Umbilical cord (tissue), 2 donors: Measurements from ENCODE around the gene ZNF746. TPM values are rescaled to one million over a fixed set of nuclear protein-coding genes. Genes with fewer than 3 reads are reported as not detected.

Experiments used
- DNase-seq: peaks from one replicate; pipeline ENCODE4 v3.0.0-alpha.2; 2015; ENCODE audit warnings: low spot score
- total RNA-seq: library from RNA; depleted of rRNA; stranded (reverse); fragments of >200 nt; gene quantifications from one replicate; pipeline ENCODE4 v1.2.3, GENCODE V29; 2014; ENCODE audit warnings: low replicate concordance; ENCODE audit not compliant: insufficient read depth

Gene ZNF746
- total RNA-seq, 1 donor from 2014 or later = 15.2 TPM

DNA sequence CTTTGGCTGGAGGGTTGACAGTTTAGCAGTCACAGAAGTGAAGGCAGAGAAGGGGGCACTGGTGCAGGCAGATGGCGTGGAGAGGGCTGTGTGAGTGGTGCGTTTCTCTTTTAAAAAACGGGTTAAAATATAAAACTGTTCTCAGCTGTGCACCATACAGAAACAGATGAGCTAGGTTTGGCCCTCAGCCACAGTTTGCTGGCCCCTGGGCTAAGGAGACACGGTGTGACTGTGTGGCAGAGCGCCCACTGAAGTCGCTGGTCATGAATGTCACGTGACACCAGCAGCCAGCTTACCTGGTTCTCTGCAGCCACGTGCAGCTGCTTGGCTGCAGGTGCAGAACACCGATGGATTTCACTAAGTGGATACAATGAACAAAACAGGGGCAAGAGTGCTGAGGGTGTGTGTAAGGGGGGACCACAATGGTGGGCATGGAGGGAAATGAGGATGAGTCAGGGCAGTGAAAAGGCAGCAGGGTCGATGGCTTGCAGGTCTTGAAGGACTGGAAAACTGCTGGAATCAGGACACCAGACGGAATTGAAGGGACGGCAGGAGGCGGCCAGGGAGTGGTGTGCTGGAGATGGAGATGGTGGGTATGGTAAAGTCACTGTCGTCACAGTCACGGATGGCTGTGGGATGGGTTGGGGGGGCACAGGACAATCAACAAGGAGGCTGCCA is 7.4 kb downstream of the ZNF746 start:
- no peak for DNase-seq

- no peak for DNase-seq
Observed at GRCh38 chr7:149489391-149490024, 8.1 kb downstream of the ZNF746 start.

DNA sequence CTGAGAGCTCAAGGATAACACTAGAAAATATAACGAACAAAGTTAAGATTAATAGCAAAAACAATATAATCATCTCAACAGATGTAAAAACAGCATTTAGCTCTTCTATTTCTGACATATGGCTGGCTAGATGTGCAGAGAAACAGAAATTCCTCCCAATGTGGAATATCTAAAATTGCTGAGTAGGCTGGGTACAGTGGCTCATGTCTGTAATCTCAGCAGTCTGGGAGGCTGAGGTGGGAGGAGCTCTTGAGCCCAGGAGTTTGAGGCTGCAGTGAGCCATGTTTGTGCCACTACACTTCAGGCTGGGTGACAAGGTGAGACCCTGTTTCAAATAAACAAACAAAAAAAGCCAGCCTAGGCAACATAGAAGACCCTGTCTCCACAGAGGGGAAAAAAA is 18.0 kb downstream of the ZNF746 start:
- DNase-seq = no peak

DNA sequence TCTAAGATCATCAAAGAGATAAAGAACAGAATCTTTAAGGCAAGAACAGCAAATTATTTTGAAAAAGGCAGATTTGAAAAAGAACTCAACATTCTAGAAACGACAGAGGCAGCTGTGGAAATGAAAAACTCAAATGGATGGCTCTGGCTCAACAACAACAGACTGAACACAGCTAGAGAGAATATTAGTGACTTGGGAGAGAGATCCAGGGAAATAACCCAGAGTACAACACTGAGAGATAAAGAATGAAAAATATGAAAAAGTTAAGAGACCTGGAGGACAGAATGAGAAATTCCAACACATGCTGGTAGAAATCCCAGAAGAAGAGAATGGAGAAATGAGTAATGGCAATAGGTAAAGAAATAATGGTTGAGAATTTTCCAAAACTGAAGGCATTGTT is 18.9 kb downstream of the ZNF746 start:
- DNase-seq = no peak

DNA sequence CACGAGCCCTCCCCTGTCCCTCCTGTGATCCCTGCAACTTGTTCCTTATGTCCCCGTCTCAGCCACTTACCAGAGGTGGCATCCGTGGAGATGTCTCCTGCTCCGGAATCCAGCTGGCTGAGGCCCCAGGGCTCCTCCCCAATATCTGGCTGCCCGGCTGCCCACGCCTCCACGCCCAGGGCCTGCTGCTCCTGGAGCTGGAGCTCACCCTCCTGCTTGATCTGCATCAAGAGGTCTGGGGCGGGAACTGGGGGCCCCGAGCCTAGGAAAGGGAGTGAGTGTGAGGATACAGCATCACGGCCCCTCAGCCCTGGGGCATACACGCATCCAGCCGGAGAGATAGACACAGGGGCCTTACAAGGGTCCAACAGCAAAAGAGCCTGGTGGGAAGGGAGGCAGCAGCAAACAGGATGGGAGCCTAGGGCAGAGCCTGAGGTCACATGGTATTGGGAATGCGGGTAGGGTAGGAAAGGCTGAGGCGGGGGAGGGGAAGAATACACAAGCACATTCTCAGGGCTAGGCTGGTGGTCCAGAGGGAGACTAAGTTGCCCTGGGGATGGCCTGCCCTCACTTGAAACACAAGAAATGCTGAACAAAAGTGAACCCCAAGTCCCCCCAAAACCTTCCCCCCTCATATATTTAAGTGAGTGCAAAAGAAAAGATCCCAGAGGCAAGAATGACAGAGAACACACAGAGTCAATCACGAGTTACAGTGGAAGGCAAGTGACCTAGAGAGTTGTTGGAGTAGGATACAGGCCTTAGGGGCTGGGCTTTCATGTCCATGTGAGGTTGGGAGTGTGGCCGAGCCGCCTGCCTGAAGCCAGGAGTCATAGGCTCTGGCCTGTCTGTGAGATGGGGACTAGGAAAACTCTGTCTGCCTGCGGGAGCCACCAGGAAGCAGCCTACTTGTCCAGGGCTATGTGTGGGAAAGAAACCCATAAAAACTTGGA is 19.8 kb downstream of the ZNF746 start:
- no peak for DNase-seq

GRCh38 chr7:149476791-149477190 is 20.8 kb downstream of the ZNF746 start:
- no peak for DNase-seq

GRCh38 chr7:149475121-149476045 is 22.2 kb downstream of the ZNF746 start:
- no peak for DNase-seq

GRCh38 chr7:149474309-149475120 is 23.1 kb downstream of the ZNF746 start:
- DNase-seq = no peak

- no peak for DNase-seq
Observed at GRCh38 chr7:149473251-149473650, 24.4 kb downstream of the ZNF746 start.

DNA sequence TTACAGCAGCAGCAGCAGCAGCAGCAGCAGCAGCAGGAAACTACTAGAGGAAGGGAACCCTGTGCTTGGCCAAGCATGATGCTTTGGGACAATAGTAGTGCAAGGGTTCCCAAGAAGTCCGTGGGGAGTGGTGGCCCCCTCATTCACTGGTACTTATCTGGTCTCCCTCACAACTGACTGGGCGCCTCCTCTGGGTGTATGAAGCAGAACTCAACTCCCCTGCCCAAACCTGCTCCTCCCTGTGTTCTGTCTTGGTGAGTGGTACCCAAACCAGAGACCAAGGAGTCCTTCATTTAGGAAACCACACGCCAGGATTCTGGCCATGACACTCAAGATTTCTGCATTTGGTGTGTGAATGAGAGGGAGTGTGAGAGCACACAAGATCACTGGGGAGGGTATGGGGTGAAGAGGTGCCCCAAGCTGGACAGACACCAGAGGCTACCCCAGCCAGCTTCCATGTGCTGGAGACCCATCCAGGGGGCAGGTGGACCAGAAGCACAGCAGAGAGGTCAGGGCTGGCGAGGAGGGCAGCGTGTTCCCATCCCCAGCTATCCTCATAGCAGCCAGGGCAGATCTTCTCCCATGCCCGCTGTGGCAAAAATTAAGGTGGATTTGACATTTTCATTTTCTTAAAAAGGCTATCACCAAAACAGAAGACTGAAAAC is 26.2 kb downstream of the ZNF746 start:
- no peak for DNase-seq

GRCh38 chr7:149469806-149470205 is 27.8 kb downstream of the ZNF746 start:
- DNase-seq = no peak

GRCh38 chr7:149468208-149468607 is 29.4 kb downstream of the ZNF746 start:
- DNase-seq = no peak

GRCh38 chr7:149467321-149467859 is 30.2 kb downstream of the ZNF746 start:
- no peak for DNase-seq

- DNase-seq = no peak
Observed at GRCh38 chr7:149466364-149466763, 31.2 kb downstream of the ZNF746 start.

- no peak for DNase-seq
Observed at GRCh38 chr7:149463500-149464161, 34.0 kb downstream of the ZNF746 start.

DNA sequence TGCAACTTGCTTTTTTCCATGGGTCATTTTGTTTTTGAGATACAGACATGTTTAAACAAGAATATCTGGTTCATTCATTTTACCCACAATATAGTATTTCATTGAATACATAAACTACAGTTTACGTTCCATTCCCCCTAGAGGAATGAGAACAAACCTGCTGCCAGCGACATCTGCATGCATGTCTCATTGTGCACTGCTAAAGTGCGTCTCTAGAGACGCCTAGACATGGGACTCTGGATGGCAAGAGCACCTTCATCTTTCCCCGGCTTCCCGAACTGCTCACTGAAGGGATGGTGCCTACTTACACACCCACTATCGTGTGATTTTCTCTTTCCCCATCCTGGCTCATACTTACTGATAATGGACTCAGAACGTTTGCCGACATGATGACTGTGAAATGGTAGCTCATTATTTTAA is 35.5 kb downstream of the ZNF746 start:
- no peak for DNase-seq

GRCh38 chr7:149460493-149461277 is 36.9 kb downstream of the ZNF746 start, which contains the start of gene ZNF777:
TSS of gene ZNF777 (minus strand) at chr7:149461062. CDS start at chr7:149456022, 5,040 bp downstream.
- peak; percentile 93 for DNase-seq
